IPS-20b (cell line): Measurements from ENCODE around the gene NMT1.

Experiments
- H3K27ac ChIP-seq: one replicate; pipeline ENCODE4 v1.5.1; 2013; ENCODE audit warnings: low read length
- H3K27me3 ChIP-seq: 2 replicates; pipeline ENCODE4 v1.6.1; 2013; ENCODE audit warnings: mild to moderate bottlenecking, low read length, inconsistent platforms; ENCODE audit not compliant: insufficient read depth
- H3K36me3 ChIP-seq: 2 replicates; pipeline ENCODE4 v1.6.1; 2013; ENCODE audit warnings: low read depth, mild to moderate bottlenecking, inconsistent platforms, low read length, moderate library complexity; ENCODE audit not compliant: insufficient read depth
- H3K4me1 ChIP-seq: 2 replicates; pipeline ENCODE4 v1.6.1; 2013; ENCODE audit warnings: mild to moderate bottlenecking, control low read depth, inconsistent platforms, low read length, moderate library complexity; ENCODE audit not compliant: insufficient read depth
- H3K4me3 ChIP-seq: 2 replicates; pipeline ENCODE4 v1.5.1; 2013; ENCODE audit warnings: mild to moderate bottlenecking, low read length, inconsistent platforms
- H3K9ac ChIP-seq: 2 replicates; pipeline ENCODE4 v1.6.1; 2013; ENCODE audit warnings: low read depth, mild to moderate bottlenecking, inconsistent platforms, low read length, moderate library complexity
- H3K9me3 ChIP-seq: 2 replicates; pipeline ENCODE4 v1.6.1; 2013; ENCODE audit warnings: mild to moderate bottlenecking, low read depth, low read length, inconsistent platforms; ENCODE audit not compliant: insufficient read depth

The NMT1 gene

DNA sequence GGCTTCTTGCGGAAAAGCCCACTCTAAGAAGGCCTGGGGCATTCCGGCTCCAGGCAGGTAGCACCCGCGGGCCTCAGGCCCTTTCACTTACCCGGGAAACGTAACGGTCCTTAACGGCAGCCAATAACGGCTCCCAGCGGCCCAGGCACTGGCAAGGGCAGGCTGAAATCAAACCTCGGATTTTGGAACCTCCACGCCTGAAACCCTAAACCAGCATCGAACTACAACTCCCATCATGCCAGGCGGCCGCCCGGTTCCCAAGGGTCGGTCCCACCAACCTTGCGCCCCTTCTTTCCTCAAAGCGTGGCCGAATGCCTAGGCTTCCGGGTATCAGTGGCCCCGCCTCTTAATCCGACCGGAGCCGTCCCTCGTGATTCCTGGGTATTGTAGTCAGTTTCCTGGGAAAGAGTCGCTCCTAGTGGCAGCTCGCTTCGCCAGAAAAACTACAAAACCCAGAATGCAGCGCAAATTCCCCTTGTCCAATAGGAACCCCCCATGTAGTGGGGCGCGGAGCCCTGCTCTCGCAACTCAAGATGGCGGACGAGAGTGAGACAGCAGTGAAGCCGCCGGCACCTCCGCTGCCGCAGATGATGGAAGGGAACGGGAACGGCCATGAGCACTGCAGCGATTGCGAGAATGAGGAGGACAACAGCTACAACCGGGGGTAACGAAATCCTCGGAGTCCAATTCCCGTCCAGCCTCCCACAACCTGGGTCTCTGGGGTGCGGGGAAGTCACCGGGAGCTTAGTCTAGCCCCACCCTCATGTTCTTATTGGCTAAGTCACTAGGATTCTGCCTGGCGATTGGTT lies at the start of gene NMT1:
Gene NMT1, plus strand, starts transcription at position 521 of the 809 bp plus-strand sequence. Its CDS starts 13 bp downstream, at position 534.
- H3K27me3 ChIP-seq, result no peaks in the 10 kb centered on the region
- H3K9me3 ChIP-seq, result no peaks in the 10 kb centered on the region; the same call in 1 of the 2 replicates
- H3K36me3 ChIP-seq, result peaks cover 3% of the 10 kb centered on the region; the same call in 1 of the 2 replicates
- H3K4me1 ChIP-seq, result peaks cover 4% of the 10 kb centered on the region; the same call in 1 of the 2 replicates
- H3K4me3 ChIP-seq, result peak within 1 kb of the TSS; percentile 94
- peak within 1 kb of the TSS; percentile 97 for H3K27ac ChIP-seq
- H3K9ac ChIP-seq, result peak within 1 kb of the TSS; percentile 96

GRCh38 chr17:45011767-45012166 lies 49.4 kb upstream of the NMT1 start:
- no peaks in the 10 kb centered on the region for H3K9me3 ChIP-seq
- H3K4me1 ChIP-seq, result 0 out of 2 replicates have a peak, but pooled peaks cover 3% of the 10 kb centered on the region
- no peak overlapping the region for H3K4me3 ChIP-seq
- no peak overlapping the region for H3K9ac ChIP-seq
- no peaks in the 10 kb centered on the region for H3K27me3 ChIP-seq
- H3K27ac ChIP-seq, result no peak overlapping the region
- H3K36me3 ChIP-seq, result no peaks in the 10 kb centered on the region

DNA sequence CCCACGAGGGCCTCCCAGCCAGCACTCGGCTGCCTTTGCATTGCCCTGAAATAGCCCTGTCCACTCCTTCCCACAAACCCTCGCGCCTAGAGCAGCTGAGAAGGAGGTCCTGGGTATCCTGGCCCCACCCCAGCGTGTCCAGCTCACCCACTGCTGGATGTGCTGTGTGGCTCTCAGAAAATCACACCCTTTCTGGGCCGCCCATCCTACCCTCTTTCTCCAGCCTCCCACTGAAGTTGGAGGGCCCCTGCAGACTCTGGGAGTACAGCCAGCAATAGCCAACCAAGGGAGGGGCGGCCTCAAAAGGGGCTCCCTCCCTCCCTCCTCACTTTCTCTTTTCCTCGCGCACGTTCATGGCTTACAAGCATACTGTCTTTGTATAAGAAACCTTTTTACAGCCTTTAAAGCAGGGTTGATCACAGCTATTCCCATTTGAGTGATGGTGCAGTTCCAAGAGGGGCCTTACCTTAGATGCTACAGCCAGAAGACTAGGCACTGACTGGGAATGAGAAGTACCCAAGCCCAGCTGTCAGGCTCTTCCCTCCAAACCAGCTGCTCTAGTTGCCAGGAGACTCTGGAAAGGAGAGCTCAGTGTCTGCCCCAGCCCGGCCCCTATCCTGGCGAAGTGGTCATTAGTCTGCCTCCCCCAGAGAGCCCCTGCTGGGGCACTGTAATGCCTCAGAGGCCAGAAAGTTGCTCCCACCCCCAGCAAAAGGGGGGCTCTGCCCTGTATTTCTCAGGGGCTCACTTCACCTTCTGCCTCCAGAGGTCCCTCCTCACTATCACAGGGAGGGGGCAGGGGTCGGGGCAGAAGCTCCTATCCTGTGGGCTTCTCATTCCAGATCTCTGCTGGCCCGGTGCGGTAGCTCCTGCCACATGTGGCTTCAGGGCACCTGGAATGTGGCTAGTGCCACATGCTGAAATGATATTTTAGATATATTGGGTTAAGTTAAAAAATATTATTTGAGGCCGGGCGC lies 47.8 kb upstream of the NMT1 start:
- Histone ChIP-seq H3K4me1 (no peaks in the 10 kb centered on the region), H3K9me3 (no peaks in the 10 kb centered on the region), H3K36me3 (no peaks in the 10 kb centered on the region), H3K4me3 (no peak overlapping the region), H3K9ac (no peak overlapping the region), H3K27me3 (peaks cover 8% of the 10 kb centered on the region), H3K27ac (no peak overlapping the region)

DNA sequence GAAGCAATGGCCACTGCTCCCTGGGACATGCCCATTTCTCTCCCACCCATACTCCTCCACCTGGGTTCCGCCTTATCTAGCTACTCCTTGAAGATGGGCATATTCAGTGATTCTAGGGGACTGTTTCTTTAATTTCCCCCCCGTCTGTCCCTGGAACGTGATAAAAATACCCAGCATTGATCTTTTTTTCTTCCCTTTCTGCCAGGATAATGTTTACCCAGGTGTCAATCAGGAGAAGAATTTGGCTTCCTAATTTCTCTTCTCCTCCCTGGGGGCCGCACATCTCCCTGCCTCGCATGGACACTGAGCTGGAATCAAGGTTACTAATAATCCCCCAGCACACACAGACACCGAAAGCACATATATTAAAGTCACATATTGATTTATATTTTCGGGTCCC lies 44.9 kb upstream of the NMT1 start:
- H3K9ac ChIP-seq, result no peak overlapping the region
- no peak overlapping the region for H3K27ac ChIP-seq
- no peaks in the 10 kb centered on the region; the same call in 1 of the 2 replicates for H3K9me3 ChIP-seq
- peaks cover 7% of the 10 kb centered on the region; the same call in 1 of the 2 replicates for H3K4me1 ChIP-seq
- H3K36me3 ChIP-seq, result no peaks in the 10 kb centered on the region
- H3K4me3 ChIP-seq, result no peak overlapping the region
- H3K27me3 ChIP-seq, result peaks cover 38% of the 10 kb centered on the region

GRCh38 chr17:45016823-45017222 lies 44.3 kb upstream of the NMT1 start:
- H3K4me3 ChIP-seq, result no peak overlapping the region
- H3K4me1 ChIP-seq, result peaks cover 7% of the 10 kb centered on the region; the same call in 1 of the 2 replicates
- no peaks in the 10 kb centered on the region; the same call in 1 of the 2 replicates for H3K9me3 ChIP-seq
- H3K27me3 ChIP-seq, result peaks cover 43% of the 10 kb centered on the region
- no peaks in the 10 kb centered on the region for H3K36me3 ChIP-seq
- H3K9ac ChIP-seq, result no peak overlapping the region
- H3K27ac ChIP-seq, result no peak overlapping the region

DNA sequence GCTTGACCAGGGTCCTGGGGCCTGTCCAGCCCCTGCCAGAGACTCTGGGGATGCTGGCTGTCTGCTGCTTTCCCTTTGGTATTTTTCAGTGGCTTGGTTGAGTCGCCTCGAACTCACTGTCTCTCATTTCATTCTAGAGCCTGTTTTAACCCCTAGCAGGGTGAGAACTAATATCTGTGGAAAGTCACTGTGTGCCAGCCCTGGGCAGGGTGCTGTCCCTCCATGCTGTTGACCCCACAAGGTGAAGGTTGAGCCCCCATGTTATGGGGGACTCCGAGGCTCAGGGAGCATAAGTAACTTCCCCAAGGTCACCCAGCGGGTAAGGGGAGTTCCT lies 42.6 kb upstream of the NMT1 start:
- H3K9ac ChIP-seq, result peak overlapping the region; percentile 37; the same call in 1 of the 2 replicates
- no peak overlapping the region for H3K27ac ChIP-seq
- H3K4me3 ChIP-seq, result peak overlapping the region; percentile 60; the same call in 1 of the 2 replicates
- no peaks in the 10 kb centered on the region for H3K36me3 ChIP-seq
- no peaks in the 10 kb centered on the region; the same call in 1 of the 2 replicates for H3K9me3 ChIP-seq
- H3K27me3 ChIP-seq, result peaks cover 44% of the 10 kb centered on the region
- H3K4me1 ChIP-seq, result peaks cover 7% of the 10 kb centered on the region; the same call in 1 of the 2 replicates

- peaks cover 44% of the 10 kb centered on the region for H3K27me3 ChIP-seq
- no peaks in the 10 kb centered on the region; the same call in 1 of the 2 replicates for H3K9me3 ChIP-seq
- no peaks in the 10 kb centered on the region; the same call in 1 of the 2 replicates for H3K36me3 ChIP-seq
- H3K4me1 ChIP-seq, result peaks cover 7% of the 10 kb centered on the region; the same call in 1 of the 2 replicates
- peak overlapping the region; percentile 60 for H3K4me3 ChIP-seq
- H3K27ac ChIP-seq, result no peak overlapping the region
- H3K9ac ChIP-seq, result peak overlapping the region; percentile 37; the same call in 1 of the 2 replicates
Measured at GRCh38 chr17:45018848-45019711, 42.0 kb upstream of the NMT1 start.

- peaks cover 7% of the 10 kb centered on the region; the same call in 1 of the 2 replicates for H3K4me1 ChIP-seq
- no peak overlapping the region for H3K27ac ChIP-seq
- H3K36me3 ChIP-seq, result no peaks in the 10 kb centered on the region; the same call in 1 of the 2 replicates
- no peaks in the 10 kb centered on the region; the same call in 1 of the 2 replicates for H3K9me3 ChIP-seq
- peak overlapping the region; percentile 61; the same call in 1 of the 2 replicates for H3K4me3 ChIP-seq
- H3K9ac ChIP-seq, result no peak overlapping the region
- H3K27me3 ChIP-seq, result peaks cover 44% of the 10 kb centered on the region
Measured at GRCh38 chr17:45020354-45021138, 40.6 kb upstream of the NMT1 start.

- Histone ChIP-seq H3K9ac (no peak overlapping the region), H3K4me3 (peak overlapping the region; percentile 61), H3K27me3 (peaks cover 44% of the 10 kb centered on the region), H3K9me3 (no peaks in the 10 kb centered on the region; the same call in 1 of the 2 replicates), H3K27ac (no peak overlapping the region), H3K4me1 (peaks cover 7% of the 10 kb centered on the region; the same call in 1 of the 2 replicates), H3K36me3 (peaks cover 4% of the 10 kb centered on the region)
Measured at GRCh38 chr17:45021607-45022287, 39.4 kb upstream of the NMT1 start.

- peaks cover 44% of the 10 kb centered on the region for H3K27me3 ChIP-seq
- H3K27ac ChIP-seq, result no peak overlapping the region
- no peak overlapping the region for H3K9ac ChIP-seq
Measured at GRCh38 chr17:45022288-45022648, 38.8 kb upstream of the NMT1 start.

More at GRCh38 chr17:45022288-45022648, 38.8 kb upstream of the NMT1 start:
- Histone ChIP-seq H3K4me1 (peaks cover 7% of the 10 kb centered on the region; the same call in 1 of the 2 replicates), H3K36me3 (peaks cover 9% of the 10 kb centered on the region), H3K9me3 (no peaks in the 10 kb centered on the region; the same call in 1 of the 2 replicates), H3K4me3 (no peak overlapping the region)
